HG03066 (cell line): ENCODE results near the gene ZNF443.
"Not testable (repeated sequence)": the region's sequence is repeated elsewhere in the genome, so short reads cannot be mapped to it uniquely, and the experiment has no call there.

Source experiments
- ATAC-seq: cut with Tn5 transposase; IDR thresholded peaks from one replicate; pipeline ENCODE4 v1.9.1; 2021; ENCODE audit warnings: low read depth; ENCODE audit not compliant: unreplicated experiment

The ZNF443 gene

DNA sequence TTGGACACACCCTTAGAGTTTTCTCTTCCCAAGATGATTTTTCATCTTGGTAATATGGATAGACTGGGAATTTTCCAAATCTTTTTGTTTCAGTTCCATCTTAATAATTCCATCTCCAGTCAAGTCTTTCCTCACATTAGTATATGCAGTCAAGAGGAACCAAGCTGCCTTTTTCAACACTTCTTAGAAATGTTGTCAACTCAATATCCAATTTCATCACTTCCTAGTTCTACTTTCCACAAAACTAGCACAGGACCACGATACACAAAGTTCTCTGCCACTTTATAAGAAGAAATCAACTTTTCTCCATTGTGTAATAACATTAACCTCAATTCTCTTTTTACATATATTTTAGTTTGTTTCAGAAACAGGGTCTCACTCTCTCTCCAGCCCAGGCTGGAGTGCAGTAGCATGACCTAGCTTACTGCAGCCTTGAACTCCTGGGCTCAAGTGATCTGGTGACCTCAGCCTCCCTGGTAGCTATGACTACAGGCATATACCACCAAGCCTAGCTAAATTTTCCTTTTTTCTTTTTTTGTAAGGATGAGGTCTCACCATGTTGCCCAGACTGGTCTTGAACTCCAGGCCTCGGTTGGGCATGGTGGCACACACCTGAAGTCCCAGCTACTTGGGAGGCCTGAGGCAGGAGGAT, 15.5 kb downstream of the ZNF443 start:
- no peak for ATAC-seq

DNA sequence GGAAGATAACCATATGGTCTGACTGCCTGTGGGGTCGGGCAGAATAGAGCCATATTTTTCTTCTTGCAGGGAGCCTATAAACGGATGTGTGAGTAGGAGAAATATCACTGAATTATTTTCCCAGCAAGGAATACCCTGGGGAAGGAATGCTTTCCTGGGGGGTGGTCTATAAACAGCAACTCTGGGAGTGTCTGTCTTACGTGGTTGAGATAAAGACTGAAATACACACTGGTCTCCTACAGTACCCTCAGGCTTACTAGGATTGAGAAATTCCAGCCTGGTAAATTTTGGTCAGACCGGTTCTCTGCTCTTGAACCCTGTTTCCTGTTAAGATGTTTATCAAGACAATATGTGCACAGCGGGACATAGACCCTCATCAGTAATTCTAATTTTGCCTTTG, 23.5 kb downstream of the ZNF443 start:
- ATAC-seq = not testable (repeated sequence)

DNA sequence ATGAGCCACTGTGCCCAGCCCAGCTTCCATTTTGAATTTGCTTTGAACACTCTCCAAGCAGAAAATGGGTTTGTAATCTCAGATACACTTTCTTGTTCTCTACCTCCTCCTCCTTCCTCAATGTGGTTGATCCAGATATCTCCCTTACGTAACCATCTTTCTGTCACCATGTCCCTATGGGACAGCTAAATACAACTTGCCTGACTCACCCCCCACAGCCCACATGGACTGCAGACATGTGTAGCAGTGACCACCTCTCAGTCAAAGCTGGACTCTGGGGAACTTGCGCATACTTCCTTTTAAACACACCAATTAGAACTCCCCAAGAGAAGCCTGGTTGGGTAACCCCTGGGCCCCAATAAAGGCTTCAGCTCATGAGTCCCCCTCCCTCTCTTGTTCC, 28.9 kb downstream of the ZNF443 start:
- no peak for ATAC-seq

DNA sequence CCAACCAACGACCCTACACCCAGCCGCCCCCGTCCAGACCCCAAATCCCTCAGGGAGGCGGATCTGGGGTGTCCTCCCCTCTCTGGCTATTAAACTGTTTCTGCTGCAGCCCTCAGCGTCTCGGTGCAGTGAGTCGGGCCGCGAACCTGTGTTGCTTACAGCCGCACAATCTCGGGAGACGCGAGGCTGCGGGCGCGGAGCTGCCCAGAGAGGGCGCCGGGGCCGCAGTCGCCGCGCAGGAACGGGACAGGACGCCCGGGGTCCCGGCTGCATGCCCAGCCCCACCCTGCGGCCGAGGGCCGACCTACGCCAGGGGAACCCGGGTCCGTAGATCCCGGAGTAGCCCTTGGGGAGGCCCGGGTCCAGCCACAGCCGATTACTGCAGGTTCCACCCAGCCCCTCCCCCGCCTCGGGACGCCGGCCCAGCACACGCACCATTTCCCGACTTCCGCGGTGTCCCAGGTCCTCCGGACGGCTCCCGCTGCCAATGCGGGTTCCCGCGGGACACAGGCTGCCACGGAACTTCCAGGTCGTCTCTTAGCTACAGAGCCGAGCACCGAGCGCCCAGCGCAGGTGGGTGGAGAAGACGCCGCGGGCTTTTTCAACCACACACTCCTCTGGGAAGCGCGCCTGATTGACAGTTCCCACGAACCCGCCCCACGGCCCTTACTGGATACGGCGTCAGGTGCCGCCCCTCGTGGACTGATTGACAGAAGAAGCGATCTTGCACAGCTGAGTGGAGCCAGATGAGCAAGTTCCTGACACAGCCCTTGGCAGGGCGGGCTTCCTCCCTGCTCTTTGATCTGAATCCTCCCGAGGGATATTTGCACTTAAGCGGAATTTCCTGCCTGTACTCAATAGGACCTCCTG, 40.0 kb downstream of the ZNF443 start, which contains the start of gene ZNF799:
ZNF799 (minus strand) TSS at position 639 of the 870 bp plus-strand sequence; CDS start at position 438, 201 bp downstream.
- ATAC-seq = peak; percentile 93

DNA sequence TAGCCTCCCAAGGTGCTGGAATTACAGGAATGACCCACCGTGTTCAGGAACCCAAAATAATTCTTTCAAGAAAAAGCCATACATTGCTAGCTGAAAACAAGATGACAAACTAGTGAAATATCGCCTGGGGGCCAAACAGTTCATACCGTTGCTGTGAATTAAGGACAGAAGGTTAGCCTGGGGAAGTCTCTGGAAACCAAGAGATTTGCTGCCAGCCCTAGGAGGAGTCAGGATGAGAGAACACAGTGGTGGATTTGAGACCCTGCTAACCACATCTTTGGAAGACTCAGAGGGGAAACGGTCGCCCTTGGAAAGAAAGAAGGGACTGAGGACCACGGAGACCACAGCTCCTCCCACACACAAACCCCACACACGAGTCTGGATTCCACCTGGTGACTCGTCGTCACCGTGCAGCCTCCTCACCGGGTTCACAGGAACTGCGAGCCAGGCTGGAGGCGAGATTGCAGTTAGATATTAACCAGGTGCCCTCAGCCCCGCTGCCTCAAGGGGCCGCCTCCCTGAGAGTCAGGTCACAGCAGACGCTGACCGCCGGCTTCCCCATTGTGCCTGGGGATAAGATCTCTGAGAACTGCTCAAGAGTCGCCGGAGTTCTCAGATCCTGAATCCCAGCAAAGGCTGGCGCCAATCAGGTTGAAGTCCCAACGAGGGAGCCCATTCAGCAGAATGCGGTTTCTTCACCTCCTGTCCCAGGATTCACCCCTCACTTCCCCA, 40.8 kb downstream of the ZNF443 start:
- ATAC-seq = not testable (repeated sequence)

DNA sequence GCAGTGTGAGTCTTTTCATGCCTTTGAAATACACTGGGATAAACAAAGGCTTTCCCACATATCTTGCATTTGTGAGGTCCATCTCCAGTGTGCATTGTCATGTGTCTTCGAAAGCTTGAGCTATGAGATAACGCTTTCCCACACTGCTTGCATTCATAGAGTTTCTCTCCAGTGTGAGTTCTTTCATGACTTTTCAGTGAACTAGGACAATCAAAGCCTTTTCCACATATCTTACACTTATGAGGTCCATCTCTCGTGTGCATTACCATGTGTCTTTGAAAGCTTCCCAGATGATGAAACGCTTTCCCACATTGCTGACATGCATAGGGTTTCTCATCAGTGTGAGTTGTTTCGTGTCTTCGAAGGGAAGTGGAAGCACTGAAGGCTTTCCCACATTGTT, 49.7 kb downstream of the ZNF443 start:
- ATAC-seq = not testable (repeated sequence)

DNA sequence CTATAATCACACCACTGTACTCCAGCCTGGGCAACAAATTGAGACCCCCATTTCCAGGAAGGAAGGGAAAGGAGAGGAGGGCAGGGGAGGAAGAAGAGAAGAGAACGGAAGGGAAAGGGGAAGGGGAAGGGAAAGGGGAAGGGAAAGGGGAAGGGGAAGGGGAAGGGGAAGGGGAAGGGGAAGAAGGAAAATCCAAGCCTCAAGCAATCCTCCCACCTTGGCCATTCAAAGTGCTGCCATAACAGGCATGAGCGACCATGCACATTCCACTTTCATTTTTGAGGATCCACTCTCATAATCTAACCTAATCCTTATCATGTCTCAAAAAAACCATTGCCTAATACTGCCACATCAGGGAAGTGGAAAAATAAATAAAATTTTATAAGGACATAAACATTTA, 54.5 kb downstream of the ZNF443 start:
- not testable (repeated sequence) for ATAC-seq

DNA sequence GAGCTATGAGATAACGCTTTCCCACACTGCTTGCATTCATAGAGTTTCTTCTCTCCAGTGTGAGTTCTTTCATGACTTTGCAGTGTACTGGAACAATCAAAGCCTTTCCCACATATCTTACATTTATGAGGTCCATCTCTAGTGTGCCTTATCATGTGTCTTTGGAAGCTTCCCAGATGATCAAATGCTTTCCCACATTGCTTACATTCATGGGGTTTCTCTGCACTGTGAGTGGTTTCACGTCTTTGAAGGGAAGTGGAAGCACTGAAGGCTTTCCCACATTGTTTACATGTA, 60.4 kb downstream of the ZNF443 start:
- no peak for ATAC-seq

DNA sequence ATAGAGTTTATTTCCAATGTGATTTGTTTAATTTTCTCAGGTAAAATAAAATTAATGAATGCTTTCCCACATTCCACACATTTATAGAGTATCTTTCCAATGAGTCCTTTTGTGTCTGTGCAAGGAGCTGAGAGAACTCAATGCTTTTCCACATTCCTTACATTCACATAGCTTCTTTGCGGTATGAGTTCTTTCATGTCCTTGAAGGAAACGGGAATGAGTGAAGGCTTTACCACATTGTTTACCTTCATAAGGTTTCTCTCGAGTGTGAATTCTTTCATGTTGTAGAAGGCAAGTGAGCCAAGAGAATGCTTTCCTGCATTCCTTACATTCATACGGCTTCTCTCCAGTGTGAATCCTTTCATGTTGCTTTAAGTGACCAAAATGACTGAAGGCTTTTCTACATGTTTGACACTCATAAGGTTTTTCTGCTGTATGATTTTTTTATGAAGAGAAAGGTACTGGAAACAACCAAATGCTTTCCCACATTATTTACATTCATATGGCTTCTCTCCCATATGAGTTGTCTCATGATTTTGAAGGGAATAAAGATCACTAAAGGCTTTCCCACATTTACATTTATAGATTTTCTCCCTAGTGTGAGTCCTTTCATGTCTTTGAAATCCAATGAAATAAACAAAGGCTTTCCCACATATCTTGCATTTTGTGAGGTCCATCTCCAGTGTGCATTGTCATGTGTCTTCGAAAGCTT, 60.9 kb downstream of the ZNF443 start:
- no peak for ATAC-seq
